Stimulated activated CD8-positive, alpha-beta memory T cell treated with anti-CD3 and anti-CD28 coated beads, Interleukin-4, amount 100 ng/mL, for 4 hours (primary cell): ENCODE measurements around the gene C4orf54.

Experiments used
- DNase-seq, 2 donors: peaks; one replicate each; pipeline ENCODE4 v3.0.0-alpha.2; 2020; ENCODE audit warnings: low read depth in 2 of 2, low spot score in 1 of 2

Gene C4orf54

DNA sequence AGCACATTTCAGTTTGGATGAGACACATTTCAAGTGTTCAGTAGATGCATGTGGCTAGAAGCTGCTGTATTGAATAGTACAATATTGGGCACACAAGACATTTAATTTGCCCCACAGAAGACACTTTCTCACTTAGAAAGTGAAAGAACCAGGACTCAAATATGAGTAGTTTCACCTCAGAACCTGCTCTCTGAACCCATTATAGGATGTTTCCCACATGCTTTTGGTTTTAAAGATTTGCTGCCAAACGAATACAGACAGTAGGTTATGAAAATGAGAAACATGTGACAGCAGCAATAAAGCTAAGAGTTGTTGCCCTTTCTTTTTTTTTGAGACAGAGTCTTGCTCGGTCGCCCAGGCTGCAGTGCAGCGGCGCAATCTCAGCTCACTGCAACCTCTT is 32.3 kb downstream of the C4orf54 start:
- DNase-seq = no peak

DNA sequence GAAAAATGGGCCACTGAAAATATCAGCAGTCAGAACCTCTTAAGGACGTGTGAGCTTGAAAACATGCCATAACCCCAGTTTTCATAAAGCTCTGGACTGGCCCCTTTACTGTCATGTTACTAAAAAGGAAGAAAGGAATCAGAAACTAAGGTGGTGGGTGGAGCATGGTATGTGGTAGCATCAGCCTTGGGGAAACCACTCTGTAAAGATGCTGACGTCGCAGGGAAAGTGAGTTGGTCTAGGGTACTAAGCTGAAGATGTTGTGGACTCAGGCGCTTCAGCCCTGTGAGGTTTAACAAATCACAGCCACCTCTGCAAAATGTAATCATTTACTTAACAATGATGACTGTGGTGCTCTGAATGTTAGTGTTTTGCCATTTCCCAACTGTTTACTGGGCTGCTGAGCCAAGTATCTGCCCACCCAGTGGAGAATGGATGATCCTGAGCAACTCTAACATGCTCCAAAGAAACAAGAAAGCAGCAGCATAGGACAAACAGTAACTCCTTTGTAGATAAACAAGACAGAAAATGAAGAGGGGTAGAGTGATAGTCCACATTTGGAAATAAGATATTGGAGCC is 33.4 kb downstream of the C4orf54 start:
- DNase-seq = no peak

DNA sequence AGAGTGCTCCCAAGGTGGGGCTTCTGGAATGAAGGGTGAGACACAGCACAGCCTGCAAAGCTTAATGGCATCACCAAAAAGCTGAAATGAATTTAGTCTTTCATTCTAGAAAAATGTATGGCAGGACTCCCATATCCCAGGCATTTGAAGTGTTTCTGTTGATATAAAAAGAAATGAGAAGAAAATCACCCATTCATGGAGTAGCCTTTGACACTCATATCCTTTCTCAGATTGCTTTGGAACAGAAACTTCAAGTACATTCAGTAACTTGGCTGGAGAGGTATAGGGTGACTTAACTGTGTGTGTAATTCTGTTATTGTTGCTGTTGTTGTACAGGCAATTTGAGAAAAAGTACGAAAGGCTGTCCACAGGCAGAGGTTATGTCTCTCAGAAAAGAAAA is 35.3 kb downstream of the C4orf54 start:
- no peak for DNase-seq

DNA sequence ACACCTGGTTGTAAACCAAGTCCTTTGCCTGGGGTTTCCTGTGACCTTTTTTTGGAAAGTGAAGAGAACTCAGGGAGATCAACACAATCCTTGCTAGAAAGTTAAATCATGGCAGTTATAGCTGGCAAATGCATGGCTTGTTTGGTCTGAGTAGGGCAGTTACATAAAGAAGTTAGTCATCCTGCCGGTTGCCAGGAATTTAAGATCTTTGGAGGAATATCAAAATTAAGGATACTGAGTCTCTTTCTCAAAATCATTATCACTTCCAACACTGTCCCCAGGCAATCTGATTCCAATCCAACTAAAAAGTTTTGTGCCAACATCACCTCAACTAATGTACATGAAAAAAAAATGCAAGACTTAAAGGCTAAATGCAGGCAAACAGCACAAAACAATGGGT is 40.3 kb downstream of the C4orf54 start:
- DNase-seq = no peak

DNA sequence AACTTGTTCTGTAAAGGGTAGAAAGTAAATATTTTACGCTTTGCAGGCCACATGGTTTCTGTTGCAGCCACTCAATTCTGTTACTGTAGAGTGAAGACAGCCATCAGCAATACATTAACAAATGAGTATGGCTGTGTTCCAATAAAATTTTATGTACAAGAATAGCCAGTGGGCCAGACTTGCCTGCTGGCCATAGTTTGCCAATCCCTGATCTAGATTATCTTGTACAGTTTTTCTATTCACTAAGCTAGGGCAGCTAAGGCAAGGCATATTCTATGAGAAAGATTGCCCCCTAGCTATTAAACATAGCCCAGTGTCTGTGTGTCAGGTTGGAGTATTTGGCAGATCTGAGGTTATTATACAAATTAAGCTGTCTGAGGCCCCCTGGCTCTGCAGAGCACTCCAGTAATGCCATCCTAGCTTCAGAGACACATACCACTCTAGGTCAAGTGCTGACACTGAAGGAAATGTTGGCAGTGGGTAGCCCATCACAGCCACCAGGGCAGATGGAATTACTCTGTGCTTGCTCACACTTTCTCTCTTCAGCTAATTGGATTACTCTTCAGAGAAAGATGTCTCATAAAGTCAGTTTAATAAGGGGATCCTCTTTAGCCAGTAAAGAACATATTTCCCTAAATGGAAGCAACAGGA is 42.3 kb downstream of the C4orf54 start:
- no peak for DNase-seq

DNA sequence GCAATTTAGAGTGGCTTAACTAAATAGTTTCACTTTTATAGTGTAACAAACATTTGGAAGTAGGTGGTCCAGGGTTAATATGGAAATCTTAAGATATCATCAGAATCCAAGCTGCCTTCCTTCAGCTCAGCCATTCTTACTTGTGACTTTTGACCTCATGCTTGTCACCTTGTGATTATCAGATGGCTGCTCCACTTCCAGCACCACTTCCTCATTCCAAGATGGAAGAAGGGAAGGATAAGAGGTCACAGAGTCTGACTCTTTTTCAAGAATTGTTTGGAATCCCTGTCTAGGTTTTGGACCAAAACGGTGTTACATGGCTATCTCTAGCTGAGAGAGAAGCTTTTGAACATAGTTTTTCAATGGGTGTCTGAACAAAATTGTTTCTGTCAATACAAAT is 43.1 kb downstream of the C4orf54 start:
- DNase-seq = no peak

DNA sequence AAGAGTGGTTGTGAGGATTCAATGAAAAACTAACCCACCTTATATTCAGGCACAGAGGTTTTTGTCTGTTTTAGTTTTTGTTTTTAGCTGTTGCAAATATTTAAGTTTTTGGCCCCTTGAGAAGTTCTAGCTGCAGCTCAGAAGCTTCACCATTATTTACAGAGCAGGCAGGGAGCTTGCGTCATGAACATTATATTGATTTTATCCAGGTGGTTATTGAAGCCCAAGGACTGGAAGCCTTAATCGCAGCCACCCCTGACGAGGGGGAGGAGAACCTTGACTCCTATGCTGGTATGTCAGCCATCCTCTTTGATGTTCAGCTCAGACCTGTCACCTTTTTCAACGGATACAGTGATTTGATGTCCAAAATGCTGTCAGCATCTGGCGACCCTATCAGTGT is 44.9 kb downstream of the C4orf54 start:
- DNase-seq = no peak

DNA sequence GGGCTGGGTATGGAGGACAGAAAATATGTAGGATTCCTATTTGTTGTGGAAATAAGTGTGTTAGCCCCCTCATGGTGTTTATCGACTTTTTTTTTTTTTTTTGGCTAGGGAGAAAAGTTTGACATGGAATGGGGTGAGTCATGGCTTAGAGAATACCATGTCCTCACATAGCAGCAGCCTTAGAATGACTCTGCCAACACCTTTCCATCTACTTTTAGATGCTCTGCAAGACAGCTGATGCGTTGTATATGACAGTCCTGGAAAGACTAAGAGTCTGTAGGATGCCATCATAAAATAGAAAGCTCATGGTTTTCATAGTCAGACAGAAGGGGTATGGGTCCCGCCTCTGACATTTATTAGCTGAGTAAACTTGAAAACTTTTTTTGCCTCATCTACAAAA is 45.3 kb downstream of the C4orf54 start:
- no peak for DNase-seq

DNA sequence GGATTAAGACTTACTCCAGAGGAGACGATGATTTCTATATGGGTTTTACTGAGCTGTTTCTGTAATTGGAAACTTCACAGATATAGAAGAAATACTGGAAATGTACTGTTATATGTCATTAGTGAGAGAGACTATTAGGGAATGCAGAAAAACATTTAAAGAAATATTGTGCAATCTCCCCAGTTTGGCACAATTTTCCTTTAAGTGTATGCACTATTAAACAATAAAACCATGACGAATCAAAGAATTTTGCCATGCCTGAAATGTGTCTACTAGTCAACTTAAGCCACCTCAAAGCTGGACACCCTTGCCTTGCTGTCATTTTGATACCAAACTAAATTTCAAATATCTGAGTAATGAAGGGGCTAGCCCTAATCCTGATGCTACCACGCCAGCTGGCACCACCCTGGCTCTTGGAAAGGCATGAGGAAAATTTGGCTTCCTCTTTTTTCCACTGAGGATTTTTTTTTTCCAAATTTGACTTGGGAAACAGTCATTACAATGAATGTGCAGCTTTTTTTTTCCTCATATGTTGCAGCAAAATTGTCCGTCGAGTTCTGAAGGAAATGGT is 46.9 kb downstream of the C4orf54 start:
- DNase-seq = no peak

DNA sequence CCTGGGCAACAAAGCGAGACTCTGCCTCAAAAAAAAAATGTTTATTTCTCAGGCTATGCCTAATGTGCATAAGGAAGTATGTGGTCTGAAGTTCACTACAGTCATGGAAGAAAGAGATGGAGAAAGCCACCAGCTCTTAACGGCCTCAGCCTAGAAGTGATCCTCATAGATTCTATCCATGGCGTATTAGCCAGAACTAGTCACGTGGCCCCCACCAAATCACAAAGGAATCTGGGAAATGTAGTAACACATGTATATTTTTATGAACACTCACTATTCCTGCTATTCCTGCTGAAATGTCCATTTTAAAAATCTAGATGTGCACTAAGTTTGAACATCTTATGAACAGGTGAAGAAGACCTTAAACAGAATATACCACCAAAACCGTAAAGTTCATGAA is 49.2 kb downstream of the C4orf54 start:
- DNase-seq = no peak
